Renal cortex interstitium (tissue), 15 donors: Measurements from ENCODE around the gene PPCS. TPM values are rescaled to one million over a fixed set of nuclear protein-coding genes. Genes with fewer than 3 reads are reported as not detected.
A peak's percentile ranks its signal among the peaks of the same experiment; 100 is the strongest.

Experiments
- DNase-seq, 11 donors: peaks; one replicate each; pipeline ENCODE4 v3.0.0-alpha.2; 2013; ENCODE audit warnings: low read depth in 9 of 11, low spot score in 4 of 11; ENCODE audit errors: extremely low read depth in 1 of 11
- long read RNA-seq, 16 experiments: transcript quantifications; one replicate each; lab custom pipeline, GENCODE V29; 2026
- polyA plus RNA-seq, 3 donors: library from polyadenylated mRNA; unstranded; fragments of 120-200 nt; gene quantifications; one replicate each; pipeline ENCODE4 v1.2.1, GENCODE V29; 2013; ENCODE audit not compliant: insufficient read length in 3 of 3

PPCS gene
- 10 to 100 TPM; 73.7 to 85.5 (median 76.3) TPM for polyA plus RNA-seq
- long read RNA-seq, donor 1, transcript PPCS-201 (3 exons, 984 nt): major isoform, 15 of 31 reads
- long read RNA-seq, donor 1, transcript PPCS-203 (3 exons, 1,431 nt): minor isoform, 12 of 31 reads
- long read RNA-seq, donor 1, partial matches to known transcripts: 0 of 31 reads
- long read RNA-seq, donor 1, other reads (novel, unspliced or antisense): 0 of 31 reads
- long read RNA-seq, donor 2, transcript PPCS-201 (3 exons, 984 nt): minor isoform, 6 of 24 reads
- long read RNA-seq, donor 2, transcript PPCS-203 (3 exons, 1,431 nt): major isoform, 15 of 24 reads
- long read RNA-seq, donor 2, partial matches to known transcripts: 0 of 24 reads
- long read RNA-seq, donor 2, other reads (novel, unspliced or antisense): 0 of 24 reads
- long read RNA-seq, donor 3, transcript PPCS-203 (3 exons, 1,431 nt): minor isoform, 20 of 48 reads
- long read RNA-seq, donor 3, transcript PPCS-201 (3 exons, 984 nt): major isoform, 22 of 48 reads
- long read RNA-seq, donor 3, partial matches to known transcripts: 0 of 48 reads
- long read RNA-seq, donor 3, other reads (novel, unspliced or antisense): 0 of 48 reads
- long read RNA-seq, donor 4, transcript PPCS-201 (3 exons, 984 nt): major isoform, 18 of 40 reads
- long read RNA-seq, donor 4, transcript PPCS-203 (3 exons, 1,431 nt): minor isoform, 16 of 40 reads
- long read RNA-seq, donor 4, partial matches to known transcripts: 0 of 40 reads
- long read RNA-seq, donor 4, other reads (novel, unspliced or antisense): 0 of 40 reads
- long read RNA-seq, donor 5: 0 reads
- long read RNA-seq, donor 6, transcript PPCS-203 (3 exons, 1,431 nt): major isoform, 19 of 50 reads
- long read RNA-seq, donor 6, transcript PPCS-201 (3 exons, 984 nt): minor isoform, 12 of 50 reads
- long read RNA-seq, donor 6, partial matches to known transcripts: 17 of 50 reads
- long read RNA-seq, donor 6, other reads (novel, unspliced or antisense): 0 of 50 reads
- long read RNA-seq, donor 7, transcript PPCS-203 (3 exons, 1,431 nt): minor isoform, 22 of 50 reads
- long read RNA-seq, donor 7, transcript PPCS-201 (3 exons, 984 nt): major isoform, 23 of 50 reads
- long read RNA-seq, donor 7, partial matches to known transcripts: 0 of 50 reads
- long read RNA-seq, donor 7, other reads (novel, unspliced or antisense): 0 of 50 reads
- long read RNA-seq, donor 8, transcript PPCS-201 (3 exons, 984 nt): major isoform, 31 of 70 reads
- long read RNA-seq, donor 8, transcript PPCS-203 (3 exons, 1,431 nt): major isoform, 31 of 70 reads
- long read RNA-seq, donor 8, partial matches to known transcripts: 0 of 70 reads
- long read RNA-seq, donor 8, other reads (novel, unspliced or antisense): 0 of 70 reads
- long read RNA-seq, donor 9, transcript PPCS-203 (3 exons, 1,431 nt): major isoform, 22 of 35 reads
- long read RNA-seq, donor 9, transcript PPCS-201 (3 exons, 984 nt): minor isoform, 10 of 35 reads
- long read RNA-seq, donor 9, partial matches to known transcripts: 0 of 35 reads
- long read RNA-seq, donor 9, other reads (novel, unspliced or antisense): 0 of 35 reads
- long read RNA-seq, donor 10, transcript PPCS-201 (3 exons, 984 nt): major isoform, 25 of 43 reads
- long read RNA-seq, donor 10, transcript PPCS-203 (3 exons, 1,431 nt): minor isoform, 15 of 43 reads
- long read RNA-seq, donor 10, partial matches to known transcripts: 0 of 43 reads
- long read RNA-seq, donor 10, other reads (novel, unspliced or antisense): 0 of 43 reads
- long read RNA-seq, donor 11, transcript PPCS-203 (3 exons, 1,431 nt): major isoform, 18 of 35 reads
- long read RNA-seq, donor 11, transcript PPCS-201 (3 exons, 984 nt): minor isoform, 15 of 35 reads
- long read RNA-seq, donor 11, partial matches to known transcripts: 0 of 35 reads
- long read RNA-seq, donor 11, other reads (novel, unspliced or antisense): 0 of 35 reads
- long read RNA-seq, donor 12, transcript PPCS-203 (3 exons, 1,431 nt): major isoform, 5 of 19 reads
- long read RNA-seq, donor 12, partial matches to known transcripts: 8 of 19 reads
- long read RNA-seq, donor 12, other reads (novel, unspliced or antisense): 0 of 19 reads
- long read RNA-seq, donor 13, transcript PPCS-207 (2 exons, 1,617 nt): minor isoform, 6 of 79 reads
- long read RNA-seq, donor 13, transcript PPCS-203 (3 exons, 1,431 nt): minor isoform, 28 of 79 reads
- long read RNA-seq, donor 13, transcript PPCS-201 (3 exons, 984 nt): major isoform, 41 of 79 reads
- long read RNA-seq, donor 13, partial matches to known transcripts: 0 of 79 reads
- long read RNA-seq, donor 13, other reads (novel, unspliced or antisense): 0 of 79 reads
- long read RNA-seq, donor 14, transcript PPCS-201 (3 exons, 984 nt): minor isoform, 14 of 43 reads
- long read RNA-seq, donor 14, transcript PPCS-203 (3 exons, 1,431 nt): major isoform, 23 of 43 reads
- long read RNA-seq, donor 14, partial matches to known transcripts: 0 of 43 reads
- long read RNA-seq, donor 14, other reads (novel, unspliced or antisense): 0 of 43 reads
- long read RNA-seq, donor 15, transcript PPCS-203 (3 exons, 1,431 nt): major isoform, 11 of 21 reads
- long read RNA-seq, donor 15, transcript PPCS-201 (3 exons, 984 nt): minor isoform, 9 of 21 reads
- long read RNA-seq, donor 15, partial matches to known transcripts: 0 of 21 reads
- long read RNA-seq, donor 15, other reads (novel, unspliced or antisense): 0 of 21 reads
- long read RNA-seq, donor 16, transcript PPCS-203 (3 exons, 1,431 nt): major isoform, 60 of 109 reads
- long read RNA-seq, donor 16, transcript PPCS-201 (3 exons, 984 nt): minor isoform, 36 of 109 reads
- long read RNA-seq, donor 16, transcript PPCS-207 (2 exons, 1,617 nt): minor isoform, 5 of 109 reads
- long read RNA-seq, donor 16, partial matches to known transcripts: 0 of 109 reads
- long read RNA-seq, donor 16, other reads (novel, unspliced or antisense): 5 of 109 reads

DNA sequence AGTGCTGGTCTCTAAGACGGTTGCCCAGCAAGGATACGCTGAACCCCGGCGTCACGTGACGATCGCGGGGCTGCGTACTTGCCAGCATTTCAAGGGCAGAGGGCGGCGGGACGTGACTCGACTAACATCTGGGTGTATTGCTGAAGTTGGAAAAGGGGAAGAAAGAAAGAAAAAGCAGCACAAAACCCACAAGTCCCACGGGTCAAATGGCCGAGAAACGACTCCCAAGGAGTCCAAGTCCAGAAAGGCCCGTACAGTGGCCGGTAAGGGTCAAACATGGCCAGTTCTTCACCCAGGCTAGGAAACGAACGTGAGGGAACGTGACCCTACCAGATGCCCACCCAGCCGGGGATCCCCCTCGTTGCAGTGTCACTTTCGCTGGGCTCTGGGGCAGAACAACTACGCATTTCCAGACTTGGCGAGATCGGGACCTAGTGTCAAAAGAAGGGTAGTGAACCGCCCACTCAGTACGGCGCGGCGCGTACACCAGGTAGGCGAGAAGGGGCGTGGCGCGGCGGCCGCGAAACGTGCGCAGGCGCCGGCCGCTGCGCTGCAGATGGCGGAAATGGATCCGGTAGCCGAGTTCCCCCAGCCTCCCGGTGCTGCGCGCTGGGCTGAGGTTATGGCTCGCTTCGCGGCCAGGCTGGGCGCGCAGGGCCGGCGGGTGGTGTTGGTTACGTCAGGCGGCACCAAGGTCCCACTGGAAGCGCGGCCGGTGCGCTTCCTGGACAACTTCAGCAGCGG is at the start of gene PPCS, which contains the start of gene ZMYND12:
TSS of gene PPCS (plus strand) at position 534 of the 744 bp plus-strand sequence. CDS start at position 557, 23 bp downstream.
TSS of gene ZMYND12 (minus strand) at position 13 of the 744 bp plus-strand sequence. CDS start 25 bp downstream, outside the sequence.
- peak; percentile 69 to 93 (median 83) for DNase-seq

DNA sequence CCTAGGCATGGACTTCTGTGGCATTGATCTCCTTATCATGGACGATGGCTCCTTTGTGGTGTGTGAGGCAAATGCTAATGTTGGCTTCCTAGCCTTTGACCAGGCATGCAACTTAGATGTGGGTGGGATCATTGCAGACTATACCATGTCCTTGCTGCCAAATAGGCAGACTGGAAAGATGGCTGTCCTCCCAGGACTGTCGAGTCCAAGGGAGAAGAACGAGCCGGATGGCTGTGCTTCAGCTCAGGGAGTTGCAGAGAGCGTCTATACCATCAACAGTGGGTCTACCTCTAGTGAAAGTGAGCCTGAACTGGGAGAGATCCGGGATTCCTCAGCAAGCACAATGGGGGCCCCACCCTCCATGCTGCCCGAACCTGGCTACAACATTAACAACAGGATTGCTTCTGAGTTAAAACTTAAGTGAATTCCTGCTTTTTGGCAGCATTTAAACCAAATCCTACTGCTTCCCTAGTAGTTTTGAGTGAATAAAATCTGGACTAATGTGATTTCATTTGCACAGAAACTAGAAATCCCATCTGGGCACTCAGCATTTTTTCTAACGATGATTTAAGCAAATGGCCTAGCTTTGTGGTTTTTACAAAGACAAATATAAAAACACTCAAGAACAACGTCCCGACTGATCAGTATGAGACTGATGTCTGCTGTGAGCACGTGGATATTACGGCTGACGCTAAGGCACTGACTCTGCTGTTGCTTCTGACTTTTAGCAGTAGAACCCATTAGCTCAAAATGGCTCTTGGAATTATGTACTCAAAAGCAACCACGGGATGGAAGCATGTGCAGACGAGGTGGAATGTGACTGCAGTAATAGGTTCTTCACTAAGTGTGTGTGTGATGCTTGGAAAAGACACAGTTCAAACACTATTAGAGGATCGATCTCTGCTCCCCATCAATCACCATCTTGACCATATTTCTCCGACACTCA is 41.5 kb upstream of the PPCS start:
- no peak for DNase-seq

DNA sequence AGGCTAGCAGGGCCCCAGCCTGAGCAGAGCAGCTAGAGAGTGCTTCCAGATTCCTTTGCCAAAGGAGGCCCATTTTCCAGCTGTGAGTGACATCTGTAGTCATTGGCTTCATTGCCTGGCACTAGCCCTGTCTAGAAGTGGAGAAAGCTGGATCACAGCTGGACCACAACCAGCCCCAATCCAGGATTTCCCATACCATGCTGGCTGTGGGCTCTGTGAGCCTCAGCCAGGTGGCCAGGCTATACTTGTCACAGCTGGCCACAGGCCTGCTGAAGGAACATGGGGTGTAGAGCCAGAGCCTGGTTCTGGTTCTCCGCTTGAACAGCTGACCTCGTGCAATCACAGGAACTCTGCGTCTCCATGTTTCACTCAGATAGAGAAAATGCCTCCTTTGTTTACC is 39.2 kb upstream of the PPCS start:
- no peak for DNase-seq

DNA sequence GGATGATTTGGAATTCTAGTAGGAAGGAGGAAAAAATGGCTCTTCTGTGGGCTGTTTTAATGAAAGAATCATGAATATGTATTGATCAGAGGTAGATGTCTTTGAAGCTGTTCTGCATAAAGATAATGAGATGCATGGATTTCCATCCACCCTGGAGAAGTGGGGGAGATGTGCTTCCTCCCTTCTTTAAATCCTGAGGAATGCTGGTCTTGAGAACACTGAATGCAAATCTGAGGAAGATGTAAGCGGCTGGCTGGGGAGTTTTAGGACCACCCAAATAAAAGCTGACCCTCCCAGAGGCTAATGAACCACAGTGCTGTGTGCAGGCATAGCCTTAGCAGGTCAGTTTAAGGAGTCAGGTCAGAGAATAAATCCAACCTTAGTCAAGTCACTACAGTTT is 37.8 kb upstream of the PPCS start:
- no peak for DNase-seq

DNA sequence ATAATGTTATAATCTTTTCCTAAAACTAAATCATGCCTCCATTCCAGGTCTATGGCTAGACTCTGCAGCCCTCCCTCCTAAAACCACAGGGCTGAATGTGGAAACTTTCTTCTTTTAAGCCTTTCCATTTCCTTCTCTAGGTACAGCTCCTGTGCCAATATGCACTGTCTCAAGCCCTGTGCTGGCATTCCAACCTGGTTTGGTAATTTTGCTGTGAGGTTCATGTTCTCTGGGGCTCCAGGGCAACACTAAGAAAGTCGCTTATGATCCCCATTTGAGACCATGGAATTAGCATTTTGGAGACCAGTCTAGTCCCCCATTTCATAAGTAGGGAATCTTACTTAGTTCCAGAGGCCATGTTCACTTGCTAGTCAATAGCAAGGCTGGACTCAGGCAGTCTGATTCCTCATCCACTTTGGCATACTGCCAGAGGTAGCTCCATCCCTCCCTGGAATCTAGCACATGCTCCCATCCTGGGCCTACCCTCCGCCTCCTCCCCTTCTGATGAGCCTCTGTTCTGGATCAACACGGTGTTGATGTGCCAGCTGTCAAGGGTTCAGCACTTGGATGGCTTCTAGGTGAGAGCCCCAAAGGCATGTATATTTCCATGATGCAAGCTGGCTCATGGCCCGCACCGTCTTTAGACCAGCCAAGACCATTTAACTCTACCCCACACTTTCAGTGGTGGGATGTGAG is 37.1 kb upstream of the PPCS start:
- no peak for DNase-seq

DNA sequence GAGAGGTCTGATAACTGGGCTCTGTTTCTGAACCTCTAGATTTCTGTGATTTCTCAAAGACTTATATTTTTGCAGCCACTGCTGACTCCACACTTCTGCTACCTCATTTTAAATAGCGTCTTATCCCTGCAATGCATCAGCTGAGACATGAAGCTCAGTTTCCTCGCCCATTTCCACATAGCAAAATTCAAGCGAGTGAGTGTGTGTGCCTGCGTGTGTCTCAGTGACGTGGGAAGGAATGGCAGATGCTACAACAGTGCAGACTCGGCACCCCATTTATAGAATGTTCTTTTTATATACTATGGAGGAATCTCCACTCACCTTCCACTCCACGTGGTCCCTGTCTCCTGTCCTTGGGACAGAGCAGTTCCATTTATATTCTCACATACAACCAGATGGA is 36.2 kb upstream of the PPCS start:
- no peak for DNase-seq

DNA sequence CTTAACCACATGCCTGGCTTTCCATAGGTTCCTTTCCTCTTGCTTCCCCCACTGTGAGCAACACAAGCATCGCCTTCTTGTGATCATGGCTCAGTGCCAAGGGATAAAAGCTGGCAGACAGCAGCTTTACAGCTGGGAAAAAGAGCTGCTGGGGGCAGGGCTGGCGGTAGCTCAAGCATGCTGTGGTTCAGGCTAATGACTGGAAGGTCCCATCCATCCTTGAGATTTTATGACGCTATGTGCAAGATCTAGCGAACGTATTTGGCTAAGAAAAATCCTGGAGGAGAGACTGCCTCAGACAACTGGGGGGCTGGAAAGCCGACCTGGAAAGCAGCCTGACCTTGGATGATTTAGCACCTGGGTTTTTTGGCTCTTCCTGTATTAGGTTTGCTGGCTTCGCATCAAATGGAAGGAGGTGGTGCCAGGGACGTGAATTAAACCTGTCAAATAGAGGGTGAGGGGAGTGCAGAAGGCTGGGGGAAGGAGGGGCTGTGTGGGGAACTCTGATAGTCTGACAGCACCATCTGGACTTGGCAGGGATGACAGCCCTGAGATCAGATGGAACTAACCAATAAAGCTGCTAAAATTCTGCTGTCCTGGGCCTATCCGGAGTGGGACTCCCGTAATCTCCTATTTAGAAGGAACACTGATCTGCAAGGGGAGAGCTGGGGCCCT is 35.3 kb upstream of the PPCS start:
- peak; percentile 60 to 92 (median 86) for DNase-seq

DNA sequence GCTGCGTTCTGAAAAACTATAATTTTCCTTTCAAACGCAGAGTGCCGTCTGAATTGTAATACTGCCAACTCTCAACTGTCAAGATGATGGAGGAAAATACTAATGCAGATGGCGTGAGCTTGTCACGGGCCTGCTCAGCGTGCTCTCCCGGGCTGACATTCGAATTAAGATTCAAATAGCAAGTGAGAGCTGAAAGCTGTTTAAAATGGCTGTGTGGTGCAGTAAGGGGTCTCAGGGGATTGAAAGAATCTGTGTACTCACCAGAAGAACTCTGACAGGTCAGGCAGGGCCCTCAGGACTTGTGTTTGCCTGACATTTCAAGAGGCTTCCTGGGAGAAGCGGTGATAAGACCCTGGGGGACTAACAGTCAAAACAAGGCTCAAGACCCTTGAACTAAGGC is 33.6 kb upstream of the PPCS start:
- DNase-seq: no peak

DNA sequence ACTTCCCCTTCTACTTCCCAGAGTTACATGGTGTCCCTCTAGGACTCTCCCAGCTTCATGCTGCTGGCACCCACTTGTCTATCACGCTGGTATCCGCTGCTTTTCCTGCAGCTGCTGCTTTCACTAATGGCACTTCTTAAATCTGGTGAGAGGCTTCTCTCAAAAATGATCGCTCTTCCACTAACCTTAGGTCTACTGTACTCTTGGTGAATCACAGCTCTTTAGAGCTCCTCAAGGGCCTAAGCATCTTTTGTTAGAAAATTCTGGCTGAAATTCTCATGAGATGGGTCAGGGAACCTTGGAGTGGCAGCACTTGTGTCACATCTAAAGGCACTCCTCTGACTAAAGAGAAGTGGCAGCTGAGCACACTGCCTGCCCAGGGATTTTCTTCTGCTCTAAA is 32.7 kb upstream of the PPCS start:
- no peak for DNase-seq

DNA sequence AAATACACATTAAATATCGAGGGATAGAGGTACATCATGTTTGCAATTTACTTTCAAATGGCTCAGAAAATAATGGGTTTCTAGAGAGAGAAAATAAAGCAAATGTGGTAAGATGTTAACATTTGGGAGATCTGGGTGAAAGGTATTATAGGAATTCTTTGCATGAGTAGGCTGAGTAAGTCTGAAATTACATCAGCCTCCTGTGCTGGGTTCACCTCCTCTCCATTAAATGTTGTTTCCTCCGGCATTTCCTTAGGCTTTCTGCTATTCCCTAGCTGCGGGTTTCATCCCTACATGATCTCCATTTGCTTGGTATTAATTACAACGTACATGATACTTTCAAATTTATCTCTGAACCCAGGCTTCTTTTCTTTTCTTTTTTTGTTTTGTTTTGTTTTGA is 32.1 kb upstream of the PPCS start:
- peak in 1 of 11 donors; percentile 4 for DNase-seq

DNA sequence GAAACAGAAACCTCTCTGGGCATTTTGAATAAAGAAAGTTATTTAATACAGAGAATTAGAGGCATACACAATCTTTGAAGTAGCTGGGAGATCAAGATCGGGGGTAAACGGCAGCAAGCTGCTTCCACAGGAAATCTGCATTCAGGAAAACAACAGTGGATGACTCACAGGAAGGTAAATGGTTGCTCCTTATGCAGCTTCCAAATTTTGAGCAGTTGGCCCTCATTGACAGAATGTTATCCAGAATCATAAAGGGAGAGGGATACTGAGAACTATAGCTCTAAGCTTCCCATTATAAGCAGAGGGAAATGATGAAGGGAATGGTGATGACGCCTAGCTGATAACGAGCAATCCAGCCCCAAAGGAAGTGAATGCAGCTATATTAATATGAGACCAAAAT is 29.1 kb upstream of the PPCS start:
- no peak for DNase-seq

DNA sequence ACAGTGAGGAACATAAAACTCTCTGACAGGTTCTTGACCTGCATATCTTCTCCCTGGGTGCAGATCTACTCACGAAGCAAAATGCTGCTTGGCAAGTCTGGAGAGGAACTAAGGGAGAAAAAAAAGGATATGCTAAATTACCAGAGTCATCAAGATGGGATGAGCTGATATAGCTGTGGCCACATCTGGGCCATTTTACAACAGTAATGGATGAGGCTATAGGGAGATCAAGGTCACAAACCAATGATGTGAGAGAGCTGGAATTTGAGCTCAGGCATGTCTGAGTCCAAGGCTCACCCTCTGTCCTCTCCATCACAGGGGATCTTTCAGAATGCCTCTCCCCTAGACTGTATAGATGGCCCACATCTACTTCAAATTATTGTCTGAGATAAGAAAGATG is 26.7 kb upstream of the PPCS start:
- DNase-seq: no peak
